Measurements from ENCODE around the gene CLMN. TPM values are rescaled to one million over a fixed set of nuclear protein-coding genes. Genes with fewer than 3 reads are reported as not detected.

Gene CLMN
- total and polyA plus RNA-seq, 2 experiments from 2014 or later: 3.2 to 5.7 TPM

GRCh38 chr14:95310635-95311380, 8.9 kb downstream of the CLMN start:
- H3K79me2 ChIP-seq (replicated peaks; ENCODE audit: insufficient read depth): no peaks in the 10 kb centered on the region
- no peak overlapping the region for H3K4me3 ChIP-seq
- H3K4me1 ChIP-seq (ENCODE audit: insufficient read depth): no peaks in the 10 kb centered on the region
- H3K27me3 Mint-ChIP-seq (ENCODE audit: insufficient read depth, low read depth, poor library complexity): peaks cover 10% of the 10 kb centered on the region
- no peak overlapping the region for H3K27ac Mint-ChIP-seq
- no peak overlapping the region for H3K27ac ChIP-seq (ENCODE audit: low read depth)
- H4K20me1 ChIP-seq (replicated peaks; ENCODE audit: insufficient read depth): no peaks in the 10 kb centered on the region
- DNase-seq (ENCODE audit: low spot score): no peak
- TF ChIP-seq JUNB (IDR thresholded peaks at IDR 0.05; ENCODE audit: unreplicated experiment) (no peak), EZH2phosphoT487 (IDR thresholded peaks at IDR 0.05; ENCODE audit: unreplicated experiment) (no peak), ZNF462 (CRISPR knock-in tag; IDR thresholded peaks at IDR 0.05) (no peak), ZNF331 (CRISPR knock-in tag; IDR thresholded peaks at IDR 0.05; ENCODE audit: low read depth) (no peak), CTCF (conservative IDR thresholded peaks at IDR 0.05; ENCODE audit: low read depth in 2 of 2) (no peak), REST (IDR thresholded peaks at IDR 0.05; ENCODE audit: unreplicated experiment) (no peak), POLR2AphosphoS5 (IDR thresholded peaks at IDR 0.05; ENCODE audit: low read depth) (no peak), EZH2 (IDR thresholded peaks at IDR 0.05; ENCODE audit: low read depth, unreplicated experiment) (no peak), NANOG (IDR thresholded peaks at IDR 0.05; ENCODE audit: borderline replicate concordance) (no peak), CREB1 (CRISPR knock-in tag; IDR thresholded peaks at IDR 0.05; ENCODE audit: low read depth) (no peak), ETS1 (IDR thresholded peaks at IDR 0.05) (no peak), STAT1 (IDR thresholded peaks at IDR 0.05; ENCODE audit: unreplicated experiment) (no peak), ZNF114 (CRISPR knock-in tag; IDR thresholded peaks at IDR 0.05) (no peak)
- no peaks in the 10 kb centered on the region for H3K9me2 ChIP-seq (ENCODE audit: insufficient read depth)
- H3K27me3 ChIP-seq (ENCODE audit: insufficient read depth): no peaks in the 10 kb centered on the region
- H3K36me3 ChIP-seq (ENCODE audit: insufficient read depth): no peaks in the 10 kb centered on the region
- no peak overlapping the region for H3K4me2 ChIP-seq
- H3K4me1 Mint-ChIP-seq: peaks cover 14% of the 10 kb centered on the region
- peaks cover 2% of the 10 kb centered on the region; the same call in 1 of the 3 replicates for H3K9me3 Mint-ChIP-seq
- no peaks in the 10 kb centered on the region for H3F3A ChIP-seq (replicated peaks; ENCODE audit: low read depth)
- H3K36me3 Mint-ChIP-seq (ENCODE audit: low read depth): no peaks in the 10 kb centered on the region; the same call in 1 of the 3 replicates
- H2AFZ ChIP-seq: no peak overlapping the region
- ATAC-seq: no peak
- no peak overlapping the region for H3K4me3 Mint-ChIP-seq
